Neutrophil (primary cell): ENCODE data around the gene SLC38A5.

ENCODE experiments used
- H3K27ac ChIP-seq: fragments of 200-600 bp; sonication (generic); 2 replicates; pipeline ENCODE4 v1.5.1; 2016; ENCODE audit warnings: mild to moderate bottlenecking, moderate library complexity
- H3K27me3 ChIP-seq: fragments of 200-600 bp; sonication (generic); 2 replicates; pipeline ENCODE4 v1.6.0; 2016; ENCODE audit warnings: mild to moderate bottlenecking
- H3K36me3 ChIP-seq: fragments of 200-600 bp; sonication (generic); 2 replicates; pipeline ENCODE4 v1.5.1; 2017
- H3K4me1 ChIP-seq, 2 experiments: fragments of 200-600 bp in 1 of 2; sonication (generic) in 1 of 2; 1 replicate in 1 of 2; 2 replicates in 1 of 2; pipeline versions ENCODE4 v1.5.1 to v1.6.1; 2013 to 2016; ENCODE audit warnings: low read depth in 1 of 2, low read length in 1 of 2, mild to moderate bottlenecking in 1 of 2, moderate library complexity in 1 of 2; ENCODE audit not compliant: control insufficient read depth in 1 of 2, insufficient read depth in 1 of 2
- H3K4me3 ChIP-seq, 2 experiments: fragments of 200-600 bp in 1 of 2; sonication (generic) in 1 of 2; 1 replicate in 1 of 2; 2 replicates in 1 of 2; pipeline ENCODE4 v1.5.1; 2013 to 2016; ENCODE audit warnings: low read depth in 1 of 2, low read length in 1 of 2, mild to moderate bottlenecking in 1 of 2, moderate library complexity in 1 of 2
- H3K9me3 ChIP-seq: fragments of 200-600 bp; sonication (generic); 2 replicates; pipeline ENCODE4 v1.5.1; 2016
- CTCF ChIP-seq: fragments of 200-600 bp; sonication (generic); IDR thresholded peaks from 2 replicates; pipeline ENCODE4 v1.5.1; 2016; ENCODE audit warnings: antibody characterized with exemption

The SLC38A5 gene

DNA sequence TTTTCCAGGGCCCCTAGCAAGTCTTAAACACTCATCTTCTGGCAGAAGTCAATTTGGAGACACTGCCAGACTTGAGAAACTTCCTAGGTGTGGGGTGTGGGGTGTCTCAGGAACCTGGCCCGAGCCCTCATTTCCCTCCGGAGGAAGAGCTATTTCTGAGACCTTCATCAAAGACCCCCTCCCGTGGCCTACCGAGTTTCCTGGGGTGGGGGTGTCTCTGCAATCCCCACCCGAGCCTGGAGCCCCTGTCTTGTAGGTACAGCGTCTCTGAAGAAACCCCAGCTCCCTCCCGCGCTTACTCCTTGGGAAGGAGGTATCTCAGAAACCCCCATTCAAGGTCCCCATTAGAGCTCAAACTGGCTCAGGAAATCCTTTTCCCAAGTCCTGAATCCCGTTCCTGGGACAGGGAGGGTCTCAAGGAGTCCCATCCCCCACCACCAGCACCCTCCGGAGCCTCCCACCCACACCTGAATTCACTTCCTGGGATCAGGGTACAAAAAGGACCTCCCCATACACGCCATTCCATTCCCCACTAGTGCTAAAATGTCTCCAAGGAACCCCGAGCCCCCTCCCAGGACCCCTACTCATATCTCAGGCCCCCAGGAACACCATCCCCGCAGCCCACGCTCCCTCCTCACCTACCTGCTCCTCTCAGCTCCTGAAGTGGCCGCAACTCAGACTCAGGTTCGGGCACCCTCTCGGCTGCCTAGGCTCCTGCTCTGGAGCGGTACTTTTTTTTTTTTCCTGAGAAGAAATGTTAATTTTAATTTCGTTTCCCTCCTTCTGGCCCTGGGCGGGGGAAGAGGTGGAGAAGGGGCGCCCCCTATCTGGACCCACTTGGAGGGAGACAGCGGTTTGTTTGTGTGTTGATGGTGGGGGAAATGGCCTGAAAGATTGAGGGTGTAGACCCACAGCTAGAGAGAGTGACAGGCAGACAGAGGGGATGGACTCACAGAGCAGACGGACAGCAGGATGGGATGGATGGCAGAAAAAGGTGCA is 1.1 kb downstream of the SLC38A5 start:
- Histone ChIP-seq H3K27ac (no peak overlapping the region), H3K9me3 (no peaks in the 10 kb centered on the region), H3K27me3 (no peaks in the 10 kb centered on the region), H3K4me1 (peaks cover 12 to 13% of the 10 kb centered on the region in 2 experiments), H3K36me3 (no peaks in the 10 kb centered on the region), H3K4me3 (peak overlapping the region; percentile 18 to 35)
- TF ChIP-seq CTCF: no peak

DNA sequence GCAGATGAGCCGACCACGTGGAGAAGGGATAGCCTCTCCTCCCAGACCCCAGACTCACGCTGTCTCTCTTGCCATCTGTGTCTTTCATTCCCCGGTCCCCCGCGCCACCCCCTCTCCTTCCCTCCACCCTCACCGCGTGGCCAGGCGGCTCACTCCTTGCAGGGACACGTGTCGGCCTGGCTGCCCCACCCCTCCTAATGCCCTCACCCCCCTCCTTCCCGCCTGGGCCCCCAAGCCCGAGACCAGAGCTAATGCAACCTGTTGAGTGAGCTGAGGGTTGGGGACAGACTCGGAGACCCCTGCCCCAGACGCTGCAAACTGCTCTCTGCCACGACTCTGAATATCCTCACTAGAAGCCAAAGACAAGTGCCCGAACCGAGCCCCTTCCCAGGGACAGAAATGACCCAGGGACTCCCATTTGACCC is 1.8 kb downstream of the SLC38A5 start:
- no peaks in the 10 kb centered on the region for H3K27me3 ChIP-seq
- H3K27ac ChIP-seq: no peak overlapping the region
- H3K4me3 ChIP-seq: peak overlapping the region in 1 of 2 experiments; percentile 35
- no peak for TF ChIP-seq CTCF
- H3K9me3 ChIP-seq: no peaks in the 10 kb centered on the region
- no peaks in the 10 kb centered on the region for H3K36me3 ChIP-seq
- peaks cover 12 to 13% of the 10 kb centered on the region in 2 experiments for H3K4me1 ChIP-seq

- no peak overlapping the region for H3K27ac ChIP-seq
- H3K9me3 ChIP-seq: no peaks in the 10 kb centered on the region
Observed at GRCh38 chrX:48467281-48467761, 2.7 kb downstream of the SLC38A5 start.

DNA sequence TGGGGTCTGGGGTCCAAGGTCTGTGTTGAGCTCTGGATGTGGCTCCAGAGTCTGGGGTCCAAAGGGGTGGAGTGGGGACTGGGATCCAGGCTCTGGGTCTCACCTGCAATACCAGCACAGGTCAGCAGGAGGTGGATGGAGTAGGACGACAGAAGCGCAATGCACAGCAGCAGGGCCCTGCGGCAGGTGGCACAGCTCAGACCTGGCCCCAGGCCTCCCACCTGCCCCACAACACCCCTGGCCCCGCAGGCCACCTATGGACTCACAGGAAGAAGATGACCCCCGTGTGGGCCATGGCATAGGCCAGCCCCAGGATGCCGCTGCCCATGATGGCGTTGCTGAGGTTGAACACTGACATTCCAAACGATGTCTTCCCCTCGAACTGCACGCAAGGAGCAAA is 3.4 kb downstream of the SLC38A5 start:
- Histone ChIP-seq H3K27me3 (no peaks in the 10 kb centered on the region), H3K9me3 (no peaks in the 10 kb centered on the region), H3K4me3 (no peak overlapping the region), H3K36me3 (no peaks in the 10 kb centered on the region), H3K27ac (no peak overlapping the region), H3K4me1 (peaks cover 12 to 13% of the 10 kb centered on the region in 2 experiments)
- no peak for TF ChIP-seq CTCF

More at GRCh38 chrX:48467281-48467761, 2.7 kb downstream of the SLC38A5 start:
- Histone ChIP-seq H3K4me1 (peaks cover 12 to 13% of the 10 kb centered on the region in 2 experiments), H3K4me3 (no peak overlapping the region), H3K36me3 (no peaks in the 10 kb centered on the region), H3K27me3 (no peaks in the 10 kb centered on the region)
- no peak for TF ChIP-seq CTCF

DNA sequence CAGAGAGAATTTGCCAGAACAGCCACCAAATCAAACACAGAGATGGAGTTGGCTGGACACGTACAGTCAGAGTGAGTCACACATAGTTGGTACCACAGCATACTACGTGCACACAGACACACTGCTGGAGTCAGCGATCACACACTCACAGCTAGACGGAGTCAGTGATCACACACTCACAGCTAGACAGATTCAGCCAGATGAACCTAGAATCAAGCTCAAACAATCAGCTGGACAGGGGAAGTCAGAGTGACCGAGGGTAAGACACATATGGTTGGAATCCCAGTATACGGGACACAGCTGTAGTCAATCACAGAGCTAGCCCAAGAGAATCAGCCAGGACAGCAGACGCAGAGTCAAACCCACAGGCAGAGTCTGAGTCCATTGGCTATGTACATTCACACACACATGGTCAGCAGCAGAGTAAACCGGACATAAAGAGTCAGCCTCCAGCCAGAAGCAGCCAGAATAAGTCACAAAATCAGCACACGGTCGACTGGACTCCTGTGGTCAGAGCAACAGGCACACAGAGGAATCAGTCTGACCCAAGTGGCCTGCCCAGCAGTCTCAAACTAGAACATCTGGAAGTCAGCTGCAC is 4.6 kb downstream of the SLC38A5 start:
- H3K27me3 ChIP-seq: no peaks in the 10 kb centered on the region

More for the DNA sequence above, 4.6 kb downstream of the SLC38A5 start:
- Histone ChIP-seq H3K36me3 (no peaks in the 10 kb centered on the region), H3K4me1 (peaks cover 12 to 13% of the 10 kb centered on the region in 2 experiments), H3K9me3 (no peaks in the 10 kb centered on the region), H3K4me3 (no peak overlapping the region), H3K27ac (no peak overlapping the region)
- TF ChIP-seq CTCF: no peak
